LNCaP clone FGC (cell line): ENCODE data around the gene RELL2.

Source experiments
- DNase-seq: peaks from one replicate; pipeline ENCODE4 v3.0.0-alpha.2; 2011; ENCODE audit warnings: low read depth
- H3K4me3 ChIP-seq: 2 replicates; pipeline ENCODE4 v1.5.1; 2011; ENCODE audit warnings: mild to moderate bottlenecking, low read depth, low read length, control low read depth
- TF ChIP-seq, protein P1 (sequence below): IDR thresholded peaks from 2 replicates; pipeline ENCODE4 v1.5.1; 2012; ENCODE audit warnings: mild to moderate bottlenecking; ENCODE audit not compliant: control insufficient read depth, insufficient read depth; ENCODE audit errors: extremely low read depth

Gene RELL2

DNA sequence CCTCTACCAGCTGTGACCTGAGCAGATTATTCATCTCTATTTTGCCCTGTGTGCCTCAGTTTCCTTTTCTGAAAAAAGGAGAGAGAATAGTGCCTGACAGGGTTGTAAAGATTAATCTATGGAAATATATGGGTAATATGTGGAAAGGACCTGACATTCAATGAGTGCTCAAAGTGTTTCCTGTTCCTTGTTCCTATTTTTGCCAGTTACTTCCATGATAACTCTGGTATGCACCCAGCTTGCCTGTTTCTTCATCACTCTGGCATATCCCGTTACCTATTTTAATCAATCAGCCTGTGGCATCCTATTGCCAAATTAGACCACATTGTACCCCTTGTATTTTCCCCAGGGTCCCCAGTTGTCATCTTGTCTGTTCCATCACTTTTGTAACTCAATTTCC is 48.8 kb downstream of the RELL2 start:
- no peak overlapping the region for H3K4me3 ChIP-seq

DNA sequence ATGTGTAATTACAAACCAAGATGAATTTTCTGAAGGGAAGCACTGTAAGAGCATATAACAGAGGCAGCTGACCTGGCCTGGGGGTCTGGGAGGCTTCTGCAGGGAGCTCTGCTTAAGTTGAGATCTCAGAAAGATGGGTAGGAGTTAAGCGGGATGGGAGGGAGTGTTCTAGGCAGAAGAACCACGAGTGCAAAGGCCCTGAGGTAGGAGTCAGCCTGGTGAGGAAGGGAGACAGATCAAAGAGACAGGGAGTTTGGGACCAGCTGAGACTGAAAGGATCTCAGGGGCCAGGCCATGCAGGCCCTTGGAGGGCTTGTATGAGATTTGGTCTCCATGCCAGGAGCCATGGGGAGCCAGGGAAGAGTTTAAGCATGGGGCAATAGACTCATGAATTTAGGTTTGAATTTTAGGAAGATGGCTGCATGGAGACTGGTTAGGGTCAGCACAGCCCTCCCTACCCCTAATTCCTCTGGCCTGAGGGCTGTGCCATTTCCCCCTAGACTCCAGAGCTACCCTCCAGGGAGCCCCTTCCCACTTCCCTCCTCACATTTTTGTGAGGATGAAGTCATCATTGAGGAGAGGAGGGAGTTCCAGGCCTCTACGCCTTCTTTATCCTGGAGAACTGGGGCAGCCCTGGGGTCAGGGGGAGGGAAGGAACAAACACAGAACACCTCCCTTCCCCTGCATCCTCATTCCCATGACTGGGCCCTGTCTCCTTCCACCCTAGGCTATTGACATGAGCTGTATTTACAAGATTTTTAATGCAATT is 50.0 kb downstream of the RELL2 start:
- TF ChIP-seq, protein P1, sequence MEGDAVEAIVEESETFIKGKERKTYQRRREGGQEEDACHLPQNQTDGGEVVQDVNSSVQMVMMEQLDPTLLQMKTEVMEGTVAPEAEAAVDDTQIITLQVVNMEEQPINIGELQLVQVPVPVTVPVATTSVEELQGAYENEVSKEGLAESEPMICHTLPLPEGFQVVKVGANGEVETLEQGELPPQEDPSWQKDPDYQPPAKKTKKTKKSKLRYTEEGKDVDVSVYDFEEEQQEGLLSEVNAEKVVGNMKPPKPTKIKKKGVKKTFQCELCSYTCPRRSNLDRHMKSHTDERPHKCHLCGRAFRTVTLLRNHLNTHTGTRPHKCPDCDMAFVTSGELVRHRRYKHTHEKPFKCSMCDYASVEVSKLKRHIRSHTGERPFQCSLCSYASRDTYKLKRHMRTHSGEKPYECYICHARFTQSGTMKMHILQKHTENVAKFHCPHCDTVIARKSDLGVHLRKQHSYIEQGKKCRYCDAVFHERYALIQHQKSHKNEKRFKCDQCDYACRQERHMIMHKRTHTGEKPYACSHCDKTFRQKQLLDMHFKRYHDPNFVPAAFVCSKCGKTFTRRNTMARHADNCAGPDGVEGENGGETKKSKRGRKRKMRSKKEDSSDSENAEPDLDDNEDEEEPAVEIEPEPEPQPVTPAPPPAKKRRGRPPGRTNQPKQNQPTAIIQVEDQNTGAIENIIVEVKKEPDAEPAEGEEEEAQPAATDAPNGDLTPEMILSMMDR = no peak
- no peak for DNase-seq
- no peak overlapping the region for H3K4me3 ChIP-seq

More for the DNA sequence above, 48.8 kb downstream of the RELL2 start:
- DNase-seq = no peak
- TF ChIP-seq, protein P1 = no peak
